ENCODE results near the gene NKTR.

Gene NKTR

GRCh38 chr3:42683875-42684598 lies 83.6 kb downstream of the NKTR start:
- peak; percentile 13 to 39 for DNase-seq

GRCh38 chr3:42684632-42685362 lies 84.3 kb downstream of the NKTR start:
- no peak for DNase-seq

- DNase-seq = no peak
Observed at GRCh38 chr3:42685363-42685881, 84.9 kb downstream of the NKTR start, which contains the start of gene KLHL40. TSS of gene KLHL40 (plus strand) at chr3:42685537. CDS start at chr3:42685619, 82 bp downstream.

- no peak for DNase-seq
Observed at GRCh38 chr3:42685891-42686820, 85.7 kb downstream of the NKTR start.

- DNase-seq = no peak
Observed at GRCh38 chr3:42686832-42687650, 86.6 kb downstream of the NKTR start.

- no peak for DNase-seq
Observed at GRCh38 chr3:42688016-42688415, 87.5 kb downstream of the NKTR start.

- no peak for DNase-seq
Observed at GRCh38 chr3:42688487-42689420, 88.3 kb downstream of the NKTR start.

GRCh38 chr3:42689421-42690014 lies 89.0 kb downstream of the NKTR start:
- no peak for DNase-seq

GRCh38 chr3:42690191-42690590 lies 89.7 kb downstream of the NKTR start:
- no peak for DNase-seq

- no peak for DNase-seq
Observed at GRCh38 chr3:42690766-42691680, 90.5 kb downstream of the NKTR start.

- no peak for DNase-seq
Observed at GRCh38 chr3:42691816-42692666, 91.6 kb downstream of the NKTR start.

GRCh38 chr3:42692667-42693529 lies 92.4 kb downstream of the NKTR start:
- no peak for DNase-seq

GRCh38 chr3:42693530-42693930 lies 93.0 kb downstream of the NKTR start:
- DNase-seq = no peak

GRCh38 chr3:42694366-42694765 lies 93.9 kb downstream of the NKTR start:
- DNase-seq = no peak

- no peak for DNase-seq
Observed at GRCh38 chr3:42696356-42697288, 96.1 kb downstream of the NKTR start.
